HepG2 (cell line): ENCODE results near the gene FCER1G. TPM values are rescaled to one million over a fixed set of nuclear protein-coding genes. Genes with fewer than 3 reads are reported as not detected.
A peak's percentile ranks its signal among the peaks of the same experiment; 100 is the strongest.

ENCODE experiments used
- ATAC-seq: fragments of 200-7000 bp; cut with Tn5 transposase; 3 replicates; pipeline ENCODE4 v1.9.1; 2020; ENCODE audit warnings: mild to moderate bottlenecking, moderate library complexity
- BruUV-seq: library from RNA; stranded (reverse); fragments of 400-500 nt; replicated peaks from 2 replicates; lab custom pipeline; 2021; lab: Mats Ljungman, UMichigan
- CTCF ChIA-PET: fragments of 300-600 bp; formaldehyde crosslinking; extraction: SDS; loops from one replicate; lab custom pipeline; 2021; ENCODE audit warnings: low total read pairs, inconsistent platforms, low intra/inter-chr PET ratio; lab: Yijun Ruan, JAX
- POLR2A ChIA-PET: fragments of 350-600 bp; sonication (Branson Sonifier 250); formaldehyde crosslinking; loops from one replicate; lab custom pipeline; 2020; ENCODE audit warnings: antibody characterized with exemption, inconsistent platforms; lab: Yijun Ruan, JAX
- DNase-seq: peaks from one replicate; pipeline ENCODE4 v3.0.0-alpha.2; 2015; ENCODE audit warnings: low spot score
- FAIRE-seq: peaks from 3 replicates; lab custom pipeline; 2011; peaks lifted over from hg19 to GRCh38; lab: Jason Lieb, UNC
- H2AFZ ChIP-seq: one replicate; pipeline ENCODE4 v1.6.1; 2011; ENCODE audit warnings: low read length, inconsistent platforms
- H3K27ac ChIP-seq: fragments of 300-600 bp; 3 replicates; pipeline ENCODE4 v1.8.0; 2011; ENCODE audit warnings: mixed run types, mild to moderate bottlenecking, mixed read lengths, low read length, inconsistent platforms; ENCODE audit not compliant: insufficient read depth; ENCODE audit errors: extremely low read length
- H3K27me3 ChIP-seq, 2 experiments: fragments of 200-600 bp in 1 of 2; 2 replicates in 1 of 2; 3 replicates in 1 of 2; pipeline versions ENCODE4 v1.6.0 to v1.8.0; 2011; ENCODE audit warnings: low read length in 2 of 2, mild to moderate bottlenecking in 2 of 2, moderate library complexity in 2 of 2, inconsistent platforms in 1 of 2; ENCODE audit not compliant: insufficient read depth in 2 of 2, control insufficient read depth in 1 of 2
- H3K36me3 ChIP-seq, 2 experiments: fragments of 200-600 bp in 1 of 2; replicated peaks in 1 of 2; 2 replicates in 1 of 2; 3 replicates in 1 of 2; pipeline versions ENCODE4 v1.5.1 to v1.8.0; 2011; ENCODE audit warnings: low read length in 2 of 2, inconsistent platforms in 1 of 2; ENCODE audit not compliant: insufficient read depth in 2 of 2, control insufficient read depth in 1 of 2
- H3K4me1 ChIP-seq: 2 replicates; pipeline ENCODE4 v1.5.1; 2012; ENCODE audit warnings: low read length, inconsistent platforms; ENCODE audit not compliant: insufficient read depth
- H3K4me2 ChIP-seq: 2 replicates; pipeline ENCODE4 v1.6.0; 2011; ENCODE audit warnings: low read depth, low read length, inconsistent platforms
- H3K4me3 ChIP-seq, 3 experiments: fragments of 200-600 bp in 1 of 3; sonication (generic), shearing (Covaris generic) in 1 of 3; replicated peaks in 1 of 3; 2 replicates each; pipeline ENCODE4 v1.5.1; 2011 to 2016; ENCODE audit warnings: low read length in 3 of 3, inconsistent platforms in 2 of 3, low read depth in 2 of 3, mild to moderate bottlenecking in 2 of 3, control low read depth in 1 of 3, mixed read lengths in 1 of 3; ENCODE audit not compliant: insufficient read depth in 1 of 3
- H3K79me2 ChIP-seq: one replicate; pipeline ENCODE4 v1.6.1; 2011; ENCODE audit warnings: low read length, inconsistent platforms; ENCODE audit not compliant: insufficient read depth
- H3K9ac ChIP-seq: 2 replicates; pipeline ENCODE4 v1.6.0; 2011; ENCODE audit warnings: mild to moderate bottlenecking, low read depth, low read length, inconsistent platforms; ENCODE audit not compliant: insufficient read depth
- H3K9me3 ChIP-seq: 2 replicates; pipeline ENCODE4 v1.5.1; 2012; ENCODE audit warnings: mild to moderate bottlenecking, low read length
- H4K20me1 ChIP-seq: 2 replicates; pipeline ENCODE4 v1.6.0; 2011; ENCODE audit warnings: inconsistent platforms, mild to moderate bottlenecking, low read length, moderate library complexity; ENCODE audit not compliant: insufficient read depth
- ARNT ChIP-seq: fragments of 450-650 bp; IDR thresholded peaks from 2 replicates; pipeline ENCODE4 v1.6.1; 2017
- ATF7-NPFF ChIP-seq: sonication (generic); formaldehyde crosslinking; IDR thresholded peaks from 2 replicates; pipeline ENCODE4 v1.8.1; 2023; ENCODE audit warnings: mild to moderate bottlenecking, low read depth, missing genetic modification reagents, moderate library complexity
- FOXO1 ChIP-seq: sonication (generic); formaldehyde crosslinking; IDR thresholded peaks from 2 replicates; pipeline ENCODE4 v1.4.0; 2020; ENCODE audit warnings: missing genetic modification reagents
- MAFF ChIP-seq: IDR thresholded peaks from 2 replicates; pipeline ENCODE4 v1.6.1; 2011; ENCODE audit warnings: low read depth, low read length, improper control_type of control experiment
- MED8 ChIP-seq: sonication (generic); formaldehyde crosslinking; IDR thresholded peaks from 2 replicates; pipeline ENCODE4 v1.8.1; 2023; ENCODE audit warnings: mild to moderate bottlenecking, missing genetic modification reagents; ENCODE audit not compliant: insufficient replicate concordance
- SNAI1 ChIP-seq: sonication (generic); formaldehyde crosslinking; IDR thresholded peaks from 2 replicates; pipeline ENCODE4 v1.5.0; 2020; ENCODE audit warnings: mild to moderate bottlenecking, missing genetic modification reagents, borderline replicate concordance
- ZKSCAN1 ChIP-seq: fragments of 150-350 bp; IDR thresholded peaks from 2 replicates; pipeline ENCODE4 v1.6.1; 2014; ENCODE audit warnings: low read length
- ZMAT3 ChIP-seq: sonication (generic); formaldehyde crosslinking; conservative IDR thresholded peaks from 2 replicates; pipeline ENCODE4 v1.7.0; 2021; ENCODE audit warnings: missing genetic modification reagents
- ZNF136 ChIP-seq: sonication (generic); formaldehyde crosslinking; IDR thresholded peaks from 2 replicates; pipeline ENCODE4 v1.8.1; 2022; ENCODE audit warnings: low read depth, mild to moderate bottlenecking, moderate library complexity, missing genetic modification reagents
- ZNF282 ChIP-seq: fragments of 450-650 bp; IDR thresholded peaks from 2 replicates; pipeline ENCODE4 v1.6.1; 2018; ENCODE audit not compliant: partially characterized antibody
- ZNF749 ChIP-seq: sonication (generic); formaldehyde crosslinking; IDR thresholded peaks from 2 replicates; pipeline ENCODE4 v1.8.0; 2022; ENCODE audit warnings: mild to moderate bottlenecking, missing genetic modification reagents, moderate library complexity, borderline replicate concordance
- ZNF782 ChIP-seq: sonication (generic); formaldehyde crosslinking; IDR thresholded peaks from 2 replicates; pipeline ENCODE4 v1.4.0; 2020; ENCODE audit warnings: missing genetic modification reagents, mild to moderate bottlenecking, borderline replicate concordance
- ZNF878 ChIP-seq: sonication (generic); formaldehyde crosslinking; IDR thresholded peaks from 2 replicates; pipeline ENCODE4 v1.8.1; 2023; ENCODE audit warnings: mild to moderate bottlenecking, missing genetic modification reagents, moderate library complexity
- WGBS: methylation state at CpG from one replicate; pipeline ENCODE4 v1.1.6; 2017; ENCODE audit warnings: low lambda C conversion rate; 5-methylcytosine and 5-hydroxymethylcytosine counted together
- in situ Hi-C: cut with HindIII; loops from 2 replicates; pipeline ENCODE4 v1.10.0; 2017; ENCODE audit warnings: low pct_unique_long_range_greater_than_20kb; ENCODE audit not compliant: extremely low pct_ligation_motif_present
- intact Hi-C: fragments of 100-400 bp; cut with micrococcal nuclease; formaldehyde crosslinking; loops from one replicate; pipeline ENCODE4 v1.10.0; 2022; ENCODE audit not compliant: unreplicated experiment
- polyA plus RNA-seq, 8 experiments: library from polyadenylated mRNA; depleted of rRNA in 3 of 8; stranded (reverse) in 7 of 8; unstranded in 1 of 8; fragments of >200 nt; fragmentation: Illumina TruSeq in 4 of 8; extraction: Trizol in 4 of 8; gene quantifications; 2 replicates each; pipeline versions ENCODE4 v1.2.1 to v1.2.3, GENCODE V29; 2011 to 2016; ENCODE audit warnings: low read depth in 4 of 8, missing spikeins in 1 of 8, mixed read lengths in 1 of 8; ENCODE audit not compliant: insufficient read depth in 1 of 8
- total RNA-seq, 5 experiments: library from RNA; depleted of rRNA; stranded (reverse); fragments of >200 nt; fragmentation: Illumina TruSeq; extraction: Trizol; gene quantifications; 2 replicates each; pipeline ENCODE4 v1.2.3, GENCODE V29; 2016; ENCODE audit warnings: low read depth in 1 of 5
- TF ChIP-seq, protein P1 (sequence below): sonication (generic); formaldehyde crosslinking; IDR thresholded peaks from 2 replicates; pipeline ENCODE4 v1.4.0; 2020; ENCODE audit warnings: missing genetic modification reagents
- TF ChIP-seq, protein P2 (sequence below): IDR thresholded peaks from 2 replicates; pipeline ENCODE4 v1.6.1; 2016
- TF ChIP-seq, protein P3 (sequence below): sonication (generic); formaldehyde crosslinking; IDR thresholded peaks from 2 replicates; pipeline ENCODE4 v1.9.0; 2021; ENCODE audit warnings: missing genetic modification reagents, borderline replicate concordance
- TF ChIP-seq, protein P4 (sequence below): sonication (generic); formaldehyde crosslinking; IDR thresholded peaks from 2 replicates; pipeline ENCODE4 v1.9.0; 2021; ENCODE audit warnings: missing genetic modification reagents, mild to moderate bottlenecking, borderline replicate concordance

FCER1G gene
- total and polyA plus RNA-seq, 2 of the 13 experiments (the other 11 are each of a cell fraction or from before 2014, with no cell fraction given), result 1.3 to 6.4 TPM

DNA sequence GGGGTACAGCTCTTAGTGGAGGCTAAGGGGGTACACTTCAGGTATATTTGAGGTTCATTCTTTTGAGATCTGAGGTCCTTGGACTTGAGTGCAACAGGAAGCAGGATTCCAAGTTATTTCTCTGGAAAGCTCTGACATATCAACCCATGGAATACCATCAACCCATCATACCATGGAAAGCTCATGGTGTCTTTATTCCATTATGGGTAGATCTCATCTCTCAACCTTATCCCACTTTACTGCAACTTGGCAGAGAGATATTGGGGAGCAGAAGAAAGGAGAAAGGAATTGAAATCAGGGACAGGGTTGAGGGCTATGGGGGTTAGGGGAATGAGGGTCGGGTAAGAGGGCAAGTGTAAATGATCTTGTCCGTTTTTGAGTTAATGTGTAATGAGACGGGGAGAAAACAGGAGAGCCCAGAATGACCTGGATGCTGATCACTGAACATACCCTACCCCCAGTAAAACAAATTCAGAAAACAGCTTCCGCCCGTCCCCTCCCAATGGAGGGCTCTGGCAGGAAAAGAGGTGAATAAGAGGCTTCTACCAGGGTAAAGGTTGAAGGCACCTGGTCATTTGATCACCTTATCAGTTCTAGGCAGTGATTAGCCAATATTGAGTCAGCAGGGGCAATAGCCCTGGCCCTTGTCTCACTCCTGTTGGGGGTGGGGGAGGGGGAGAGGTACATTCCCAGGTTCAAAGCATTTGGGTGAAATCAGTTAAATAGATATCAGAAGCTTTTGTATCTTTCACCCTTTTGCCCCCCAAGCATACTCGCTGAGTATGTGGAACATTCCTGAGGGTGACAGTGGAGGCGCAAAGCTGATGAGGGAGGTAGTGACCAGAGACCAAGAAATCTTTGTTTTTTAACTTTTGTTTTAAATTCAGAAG is 9.0 kb downstream of the FCER1G start:
- no peaks in the 10 kb centered on the region; a peak in 1 of 5 replicates for H3K27me3 ChIP-seq
- peak overlapping the region; percentile 99 for H3K27ac ChIP-seq
- DNase-seq (peak; percentile 99), FAIRE-seq (peak; percentile 95), ATAC-seq (peak; percentile 71)
- intact Hi-C loops (loop anchor here (2.0 kb wide), 1 partner anchor 21 kb away; the partner anchor contains the start of gene NDUFS2), in situ Hi-C loops (loop anchor here (10.0 kb wide), 1 partner anchor 161 kb away; no protein-coding TSS in a partner anchor)
- H3K36me3 ChIP-seq, result peaks cover 10 to 28% of the 10 kb centered on the region in 2 experiments
- H3K4me2 ChIP-seq, result peak overlapping the region; percentile 87
- POLR2A ChIA-PET, result interaction anchor here (0.6 to 12.5 kb wide), 21 partner anchors 8 to 216 kb away, joined by 3 to 357 read pairs (median 8); partner anchors contain the start of genes ADAMTS4, B4GALT3, DEDD and FCER1G
- H3K4me3 ChIP-seq, result peak overlapping the region; percentile 79 to 88 (median 82)
- CTCF ChIA-PET, result interaction anchor here (2.0 kb wide), 1 partner anchor 14 kb away, joined by 22 read pairs; no protein-coding TSS in a partner anchor
- WGBS, result 3% methylated on average over 7 of the region's 7 CpGs
- peaks cover 63% of the 10 kb centered on the region for H3K4me1 ChIP-seq
- peak overlapping the region; percentile 96 for H3K9ac ChIP-seq
- no peaks in the 10 kb centered on the region for H3K9me3 ChIP-seq
- peaks cover 32% of the 10 kb centered on the region for H3K79me2 ChIP-seq
- BruUV-seq, result no TSS peak
- H4K20me1 ChIP-seq, result peaks cover 11% of the 10 kb centered on the region
- no peak overlapping the region for H2AFZ ChIP-seq
- TF ChIP-seq, protein P1, sequence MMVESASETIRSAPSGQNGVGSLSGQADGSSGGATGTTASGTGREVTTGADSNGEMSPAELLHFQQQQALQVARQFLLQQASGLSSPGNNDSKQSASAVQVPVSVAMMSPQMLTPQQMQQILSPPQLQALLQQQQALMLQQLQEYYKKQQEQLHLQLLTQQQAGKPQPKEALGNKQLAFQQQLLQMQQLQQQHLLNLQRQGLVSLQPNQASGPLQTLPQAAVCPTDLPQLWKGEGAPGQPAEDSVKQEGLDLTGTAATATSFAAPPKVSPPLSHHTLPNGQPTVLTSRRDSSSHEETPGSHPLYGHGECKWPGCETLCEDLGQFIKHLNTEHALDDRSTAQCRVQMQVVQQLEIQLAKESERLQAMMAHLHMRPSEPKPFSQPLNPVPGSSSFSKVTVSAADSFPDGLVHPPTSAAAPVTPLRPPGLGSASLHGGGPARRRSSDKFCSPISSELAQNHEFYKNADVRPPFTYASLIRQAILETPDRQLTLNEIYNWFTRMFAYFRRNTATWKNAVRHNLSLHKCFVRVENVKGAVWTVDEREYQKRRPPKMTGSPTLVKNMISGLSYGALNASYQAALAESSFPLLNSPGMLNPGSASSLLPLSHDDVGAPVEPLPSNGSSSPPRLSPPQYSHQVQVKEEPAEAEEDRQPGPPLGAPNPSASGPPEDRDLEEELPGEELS, result peak; percentile 94
- TF ChIP-seq ATF7-NPFF (CRISPR knock-in tag), result no peak; the same call in 1 of the 2 replicates
- TF ChIP-seq, protein P2, sequence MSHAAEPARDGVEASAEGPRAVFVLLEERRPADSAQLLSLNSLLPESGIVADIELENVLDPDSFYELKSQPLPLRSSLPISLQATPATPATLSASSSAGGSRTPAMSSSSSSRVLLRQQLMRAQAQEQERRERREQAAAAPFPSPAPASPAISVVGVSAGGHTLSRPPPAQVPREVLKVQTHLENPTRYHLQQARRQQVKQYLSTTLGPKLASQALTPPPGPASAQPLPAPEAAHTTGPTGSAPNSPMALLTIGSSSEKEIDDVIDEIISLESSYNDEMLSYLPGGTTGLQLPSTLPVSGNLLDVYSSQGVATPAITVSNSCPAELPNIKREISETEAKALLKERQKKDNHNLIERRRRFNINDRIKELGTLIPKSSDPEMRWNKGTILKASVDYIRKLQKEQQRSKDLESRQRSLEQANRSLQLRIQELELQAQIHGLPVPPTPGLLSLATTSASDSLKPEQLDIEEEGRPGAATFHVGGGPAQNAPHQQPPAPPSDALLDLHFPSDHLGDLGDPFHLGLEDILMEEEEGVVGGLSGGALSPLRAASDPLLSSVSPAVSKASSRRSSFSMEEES (CRISPR knock-in tag), result peak; percentile 98
- TF ChIP-seq MED8 (CRISPR knock-in tag), result peak; percentile 97
- no peak for TF ChIP-seq ZMAT3 (CRISPR knock-in tag)
- TF ChIP-seq, protein P3, sequence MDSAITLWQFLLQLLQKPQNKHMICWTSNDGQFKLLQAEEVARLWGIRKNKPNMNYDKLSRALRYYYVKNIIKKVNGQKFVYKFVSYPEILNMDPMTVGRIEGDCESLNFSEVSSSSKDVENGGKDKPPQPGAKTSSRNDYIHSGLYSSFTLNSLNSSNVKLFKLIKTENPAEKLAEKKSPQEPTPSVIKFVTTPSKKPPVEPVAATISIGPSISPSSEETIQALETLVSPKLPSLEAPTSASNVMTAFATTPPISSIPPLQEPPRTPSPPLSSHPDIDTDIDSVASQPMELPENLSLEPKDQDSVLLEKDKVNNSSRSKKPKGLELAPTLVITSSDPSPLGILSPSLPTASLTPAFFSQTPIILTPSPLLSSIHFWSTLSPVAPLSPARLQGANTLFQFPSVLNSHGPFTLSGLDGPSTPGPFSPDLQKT (CRISPR knock-in tag), result no peak
- TF ChIP-seq FOXO1, result peak; percentile 87
- TF ChIP-seq ZNF136 (CRISPR knock-in tag), result no peak; the same call in 1 of the 2 replicates
- TF ChIP-seq ZNF749 (CRISPR knock-in tag), result no peak
- no peak for TF ChIP-seq ZNF282
- TF ChIP-seq SNAI1 (CRISPR knock-in tag), result no peak; the same call in 1 of the 2 replicates
- no peak for TF ChIP-seq ARNT
- TF ChIP-seq ZNF878 (CRISPR knock-in tag), result peak; percentile 93
- TF ChIP-seq MAFF, result peak; percentile 25; the same call in 1 of the 2 replicates
- TF ChIP-seq ZNF782, result no peak
- TF ChIP-seq ZKSCAN1, result no peak
- TF ChIP-seq, protein P4, sequence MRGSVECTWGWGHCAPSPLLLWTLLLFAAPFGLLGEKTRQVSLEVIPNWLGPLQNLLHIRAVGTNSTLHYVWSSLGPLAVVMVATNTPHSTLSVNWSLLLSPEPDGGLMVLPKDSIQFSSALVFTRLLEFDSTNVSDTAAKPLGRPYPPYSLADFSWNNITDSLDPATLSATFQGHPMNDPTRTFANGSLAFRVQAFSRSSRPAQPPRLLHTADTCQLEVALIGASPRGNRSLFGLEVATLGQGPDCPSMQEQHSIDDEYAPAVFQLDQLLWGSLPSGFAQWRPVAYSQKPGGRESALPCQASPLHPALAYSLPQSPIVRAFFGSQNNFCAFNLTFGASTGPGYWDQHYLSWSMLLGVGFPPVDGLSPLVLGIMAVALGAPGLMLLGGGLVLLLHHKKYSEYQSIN (CRISPR knock-in tag), result peak; percentile 12; the same call in 1 of the 2 replicates
